HPDE6-E6E7 (cell line): ENCODE data around the gene ALDH3A1.
A peak's percentile ranks its signal among the peaks of the same experiment; 100 is the strongest.

Experiments
- DNase-seq: peaks from one replicate; pipeline ENCODE4 v3.0.0; 2011; ENCODE audit warnings: missing footprints; ENCODE audit errors: extremely low spot score

The ALDH3A1 gene

DNA sequence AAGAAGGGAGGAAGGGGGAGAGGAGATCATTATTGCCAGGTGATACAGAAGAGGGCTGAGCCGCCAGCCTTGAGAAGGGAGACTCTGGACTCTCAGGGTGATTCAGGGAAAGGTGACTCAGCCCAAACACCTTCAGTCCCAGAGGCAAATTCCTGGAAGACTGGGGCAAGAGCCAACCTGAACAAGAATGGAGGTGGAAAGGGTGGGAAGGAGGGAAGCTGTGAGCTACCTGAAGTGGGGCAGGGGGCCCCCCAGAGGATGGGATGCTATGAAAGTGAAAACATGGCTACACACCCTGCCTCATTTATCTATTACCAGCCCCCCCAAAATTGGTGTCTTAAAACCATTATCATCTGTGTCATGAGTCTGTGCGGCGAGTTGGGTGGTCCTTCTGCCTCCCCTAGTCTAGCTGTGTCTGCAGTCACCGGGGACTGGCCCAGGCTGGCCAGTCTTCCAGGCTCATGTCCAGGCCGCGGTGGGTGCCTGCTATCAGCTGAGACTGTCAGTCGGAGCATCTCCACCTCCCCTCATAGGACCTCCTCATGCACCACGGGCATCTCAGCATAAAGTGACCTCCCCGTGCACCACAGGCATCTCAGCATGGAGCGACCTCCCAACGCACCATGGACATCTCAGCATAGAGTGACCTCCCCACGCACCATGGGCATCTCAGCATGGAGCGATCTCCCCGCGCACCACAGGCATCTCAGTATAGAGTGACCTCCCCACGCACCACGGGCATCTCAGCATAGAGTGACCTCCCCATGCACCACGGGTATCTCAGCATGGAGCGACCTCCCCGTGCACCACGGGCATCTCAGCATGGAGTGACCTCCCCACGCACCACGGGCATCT lies 28.5 kb downstream of the ALDH3A1 start:
- peak; percentile 81 for DNase-seq

DNA sequence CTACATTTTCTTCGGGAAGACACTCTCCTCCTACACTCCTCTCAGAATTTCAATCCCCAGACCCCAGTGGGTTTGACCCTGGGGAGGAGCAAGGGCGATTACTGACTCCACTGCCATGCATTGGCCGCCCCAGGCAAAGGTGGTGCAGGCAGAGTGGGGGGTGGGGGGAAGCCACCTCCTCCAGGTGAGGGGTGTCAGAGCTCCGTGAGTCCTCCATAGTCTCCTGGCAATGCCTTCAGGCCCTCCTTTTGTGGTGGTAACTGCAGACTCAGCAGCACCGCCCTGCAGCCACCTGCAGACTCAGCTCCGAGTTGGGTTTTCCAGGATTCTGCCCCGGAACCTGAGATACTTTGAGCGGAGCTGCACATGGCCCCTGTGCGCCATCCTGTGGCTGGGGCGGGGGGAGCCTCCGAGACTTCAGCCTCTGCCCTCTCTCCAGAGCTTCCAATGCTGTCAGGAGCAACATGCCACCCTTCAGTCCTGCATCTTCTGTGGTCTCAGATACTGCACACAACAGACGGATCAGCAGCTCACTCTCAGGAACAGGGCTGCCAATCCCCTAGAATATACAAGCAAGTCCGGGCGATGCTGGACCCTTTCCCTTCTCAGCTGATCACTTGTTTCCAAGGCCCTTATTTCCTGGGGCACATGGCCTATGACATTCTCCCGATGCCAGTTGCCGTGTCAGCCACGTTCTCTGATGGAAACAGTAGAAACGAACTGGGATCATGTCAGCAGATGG lies 29.3 kb downstream of the ALDH3A1 start:
- DNase-seq: no peak

DNA sequence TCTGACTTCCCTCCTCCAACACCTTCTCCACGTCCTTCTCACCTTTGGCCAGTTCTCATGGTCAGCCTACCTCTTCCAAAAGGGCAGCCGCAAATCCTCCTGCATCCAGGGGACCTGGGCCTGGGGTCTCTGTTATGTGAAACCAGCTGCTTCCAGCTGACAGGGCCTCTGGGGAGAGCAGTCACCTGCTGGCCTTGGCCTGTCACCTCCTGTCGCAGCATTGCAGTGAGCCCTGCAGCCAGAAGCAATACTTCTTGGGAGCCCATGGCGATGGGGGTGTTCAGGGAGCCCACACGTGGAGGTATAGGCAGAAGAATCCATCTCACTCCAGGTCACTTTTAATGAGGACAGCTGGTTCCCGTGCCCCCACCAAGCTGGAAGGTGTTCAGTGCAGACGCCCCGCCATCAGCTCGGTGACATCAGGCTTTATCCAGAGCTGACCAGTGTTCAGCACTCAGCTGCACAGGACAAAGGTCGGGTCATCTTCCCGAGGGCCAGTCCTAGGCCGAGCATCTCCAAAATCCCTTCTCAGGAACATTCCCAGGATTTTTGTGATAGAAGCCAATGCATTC lies 30.0 kb downstream of the ALDH3A1 start:
- DNase-seq: no peak

DNA sequence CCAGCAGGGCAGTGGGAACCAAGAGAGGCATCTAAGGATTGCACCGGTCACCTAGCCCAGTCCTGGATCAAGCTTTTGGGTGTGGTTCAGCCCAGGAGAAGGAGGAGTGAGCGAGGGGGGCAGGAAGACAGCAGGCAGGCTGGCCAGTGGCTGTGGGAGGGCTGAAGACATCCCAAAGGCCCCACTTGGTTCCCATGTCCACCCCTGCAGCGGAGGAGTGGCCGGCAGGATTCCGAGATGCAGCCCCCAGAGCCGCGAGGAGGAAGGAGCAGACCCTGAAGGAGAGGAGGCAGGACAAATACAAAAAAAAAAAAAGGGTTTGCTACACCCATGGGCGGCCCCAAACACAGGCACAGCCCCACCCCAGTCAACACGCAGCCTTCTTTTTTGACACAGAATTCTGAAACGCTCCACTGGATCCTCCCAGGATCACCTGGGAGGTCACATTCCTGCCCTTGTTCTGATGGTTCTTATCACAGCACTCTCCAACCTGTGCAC lies 30.6 kb downstream of the ALDH3A1 start:
- DNase-seq: no peak

DNA sequence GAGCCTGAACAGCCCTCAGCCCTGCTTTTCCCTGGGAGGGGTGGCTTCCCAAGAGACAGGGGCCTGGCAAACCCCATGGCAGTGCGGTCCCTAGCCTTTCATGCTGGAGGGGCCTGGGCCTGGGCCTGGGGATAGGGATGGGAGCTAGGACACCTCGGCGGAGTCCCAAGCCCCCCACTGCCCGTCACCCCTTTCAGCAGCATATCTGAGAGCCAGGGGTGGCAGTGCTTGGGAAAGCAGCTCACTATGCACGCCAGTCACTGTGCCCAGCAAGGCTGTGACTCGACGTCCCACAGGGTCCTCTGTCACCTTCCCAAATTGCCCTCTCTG lies 31.1 kb downstream of the ALDH3A1 start:
- no peak for DNase-seq

DNA sequence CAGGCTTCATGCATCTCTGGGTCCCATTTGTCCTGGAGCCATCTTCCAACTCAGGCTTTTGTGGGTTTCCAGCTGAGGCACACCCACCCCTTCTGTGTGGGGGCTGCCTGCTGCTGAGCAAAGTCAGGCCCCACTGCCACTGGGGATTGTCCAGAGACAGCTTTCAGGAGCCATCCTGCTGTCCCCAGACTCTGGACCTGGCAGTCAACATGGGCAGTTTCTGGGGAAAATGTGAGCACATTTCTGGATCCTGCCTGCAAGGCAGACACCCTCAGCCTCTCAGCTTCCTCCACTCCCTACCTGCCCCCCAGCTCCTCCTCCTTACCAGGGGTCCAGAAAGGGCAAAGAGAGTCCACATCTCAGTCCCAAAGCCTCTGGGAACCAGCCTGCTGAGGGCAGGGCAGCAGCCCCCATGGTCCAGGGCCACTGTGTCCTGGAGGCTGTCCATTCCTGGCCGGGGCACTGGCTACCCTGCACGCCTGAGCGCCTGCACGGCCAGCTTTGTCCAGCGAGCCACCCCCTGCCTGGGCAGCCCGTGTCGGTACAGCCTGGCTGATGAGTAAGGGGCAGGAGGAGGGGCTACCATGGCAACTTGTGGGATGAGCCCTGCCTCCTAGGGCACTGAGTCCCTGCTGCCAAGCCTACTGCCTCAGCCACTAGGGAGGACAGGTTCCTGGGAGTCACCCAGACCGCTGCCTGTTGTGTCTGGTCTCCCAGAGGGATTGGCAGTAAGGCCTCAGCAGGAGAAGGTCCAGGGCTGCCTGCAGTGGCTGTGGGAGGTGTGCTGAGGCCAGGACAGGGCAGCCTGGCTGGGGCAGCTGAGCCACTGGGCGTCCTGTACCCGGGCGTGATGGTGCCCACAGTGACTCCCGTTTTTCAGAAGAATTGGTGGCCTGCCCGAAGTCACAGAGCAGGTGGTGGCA lies 31.7 kb downstream of the ALDH3A1 start, which contains the start of gene SLC47A2:
TSS of gene SLC47A2 (minus strand) at position 477 of the 923 bp plus-strand sequence. CDS start at position 448, 29 bp downstream.
- no peak for DNase-seq

DNA sequence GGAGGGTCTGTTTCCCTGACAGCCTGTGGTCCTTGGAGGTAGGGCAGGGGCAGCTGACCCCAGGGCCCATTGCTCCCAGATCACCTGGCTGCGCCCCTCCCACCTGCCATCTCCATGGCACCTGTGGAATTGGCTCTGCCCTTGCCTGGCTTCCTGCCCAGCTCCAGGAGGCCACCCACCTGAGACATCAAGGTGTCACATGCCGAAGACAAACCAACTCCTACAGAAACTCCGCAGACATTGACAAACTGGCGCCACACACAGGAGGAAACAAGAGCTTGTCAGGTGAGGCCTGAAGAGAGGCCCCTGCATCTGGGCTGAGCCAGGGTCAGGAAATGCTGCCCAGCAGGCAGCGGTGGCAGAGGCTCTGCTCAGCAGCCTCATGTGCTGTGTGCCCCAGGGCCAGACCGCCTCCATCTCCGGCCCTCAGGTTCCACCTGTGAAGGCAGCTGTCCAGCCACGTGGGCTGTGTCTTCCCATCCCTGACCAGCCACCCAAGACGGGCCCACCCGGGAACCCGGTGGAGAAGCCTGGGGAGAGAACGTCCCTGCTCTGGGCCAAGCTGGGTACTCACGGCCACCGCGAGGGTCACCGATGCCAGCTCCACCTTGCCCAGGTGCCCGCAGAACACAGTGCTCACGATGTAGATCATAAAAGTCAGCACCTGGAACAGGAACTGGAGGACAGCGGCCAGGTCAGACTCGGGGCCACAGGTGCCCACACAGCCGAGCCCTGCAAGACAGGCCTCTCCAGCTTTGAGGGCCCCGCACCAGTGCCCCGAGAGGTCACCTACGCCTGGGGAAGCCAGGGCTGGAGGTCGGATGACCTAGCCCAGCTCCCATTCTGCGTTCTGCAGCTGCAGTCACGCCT lies 33.3 kb downstream of the ALDH3A1 start:
- DNase-seq: no peak

DNA sequence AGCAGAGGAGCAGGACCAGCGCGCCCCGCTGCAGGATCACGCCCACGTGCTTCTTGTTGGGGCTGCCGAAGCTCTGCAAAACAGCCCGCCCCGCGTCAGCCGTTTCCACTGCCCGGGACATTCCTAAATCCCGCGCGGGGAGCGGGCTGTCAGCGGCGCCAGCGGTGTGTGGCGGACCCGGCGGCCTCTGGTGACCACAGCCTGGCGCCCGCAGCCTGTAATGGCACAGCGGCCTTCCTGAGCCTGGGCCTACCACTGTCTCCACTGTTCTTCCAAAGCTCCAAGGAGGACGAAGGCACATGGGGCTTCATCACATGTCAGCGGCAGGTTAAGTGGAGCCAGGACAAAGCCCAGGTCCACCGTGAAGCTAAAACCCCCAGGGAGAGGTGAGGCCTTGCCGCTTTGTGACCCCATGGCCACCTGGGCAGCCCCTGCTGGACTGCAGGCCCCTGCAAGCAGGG lies 34.2 kb downstream of the ALDH3A1 start:
- DNase-seq: no peak

DNA sequence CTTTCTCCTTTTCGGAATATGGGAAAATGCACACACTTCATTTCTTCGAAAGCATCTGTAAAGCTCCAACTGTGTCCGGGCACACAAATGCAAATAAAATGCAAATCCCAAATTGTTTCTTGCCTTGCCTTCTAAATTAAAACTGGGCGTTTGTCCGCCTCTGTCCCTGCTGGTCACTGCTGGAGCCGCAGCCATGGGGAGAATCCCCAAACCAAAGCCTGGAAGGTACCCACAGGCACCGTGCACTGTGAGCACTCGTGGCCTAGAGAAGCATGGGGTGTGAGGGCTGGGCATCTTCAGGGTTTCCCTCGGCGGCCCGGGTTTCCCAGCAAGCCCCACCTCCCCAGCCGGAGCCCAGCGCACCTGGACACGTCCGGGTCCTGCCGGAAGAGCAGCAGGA lies 34.6 kb downstream of the ALDH3A1 start:
- no peak for DNase-seq

DNA sequence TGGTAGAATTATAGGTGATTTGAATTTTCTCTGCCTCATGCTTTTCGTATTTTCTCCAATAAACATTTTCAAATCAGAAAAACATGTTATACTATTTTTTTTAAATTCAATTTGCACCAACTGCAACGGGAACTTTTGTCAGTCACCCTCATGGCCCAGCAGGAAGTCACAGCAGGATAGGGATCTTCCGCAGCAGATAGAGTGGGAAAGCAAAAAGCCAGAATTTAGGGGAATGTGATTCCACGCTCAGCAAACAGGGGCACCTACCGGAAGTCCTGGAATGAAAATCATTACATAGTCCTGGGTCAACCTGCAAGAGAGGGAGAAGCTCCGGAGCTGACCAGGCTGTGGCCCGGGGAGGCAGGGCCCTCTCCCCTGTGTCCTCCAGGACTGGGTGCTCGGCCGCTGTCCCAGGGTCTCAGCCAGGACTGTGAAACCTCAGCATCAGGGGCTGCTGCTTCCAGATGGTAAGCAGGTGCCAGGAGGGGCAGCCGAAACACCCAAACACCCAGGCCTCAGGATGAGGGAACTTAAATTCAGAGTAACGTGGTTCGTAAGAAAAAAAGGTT lies 35.6 kb downstream of the ALDH3A1 start:
- no peak for DNase-seq

DNA sequence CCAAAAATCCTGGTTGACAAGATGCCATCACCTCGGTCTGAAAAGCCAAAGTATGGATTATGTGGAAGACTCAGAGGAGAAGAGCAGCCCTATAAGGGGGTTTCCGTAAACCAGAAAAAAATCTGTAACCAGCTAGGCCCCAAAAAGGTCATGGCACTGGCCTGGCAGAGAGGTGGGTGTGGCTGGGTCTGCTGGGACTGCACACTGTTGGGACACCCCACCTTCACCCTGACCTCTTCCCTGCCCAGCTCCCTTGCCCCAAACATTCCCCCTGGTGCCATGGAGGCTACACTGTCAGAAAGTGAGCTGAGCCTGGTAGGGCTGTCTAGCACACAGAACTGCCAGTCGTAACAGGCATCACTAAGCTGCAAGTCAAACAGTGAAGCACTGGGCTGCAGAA lies 38.3 kb downstream of the ALDH3A1 start:
- DNase-seq: no peak

DNA sequence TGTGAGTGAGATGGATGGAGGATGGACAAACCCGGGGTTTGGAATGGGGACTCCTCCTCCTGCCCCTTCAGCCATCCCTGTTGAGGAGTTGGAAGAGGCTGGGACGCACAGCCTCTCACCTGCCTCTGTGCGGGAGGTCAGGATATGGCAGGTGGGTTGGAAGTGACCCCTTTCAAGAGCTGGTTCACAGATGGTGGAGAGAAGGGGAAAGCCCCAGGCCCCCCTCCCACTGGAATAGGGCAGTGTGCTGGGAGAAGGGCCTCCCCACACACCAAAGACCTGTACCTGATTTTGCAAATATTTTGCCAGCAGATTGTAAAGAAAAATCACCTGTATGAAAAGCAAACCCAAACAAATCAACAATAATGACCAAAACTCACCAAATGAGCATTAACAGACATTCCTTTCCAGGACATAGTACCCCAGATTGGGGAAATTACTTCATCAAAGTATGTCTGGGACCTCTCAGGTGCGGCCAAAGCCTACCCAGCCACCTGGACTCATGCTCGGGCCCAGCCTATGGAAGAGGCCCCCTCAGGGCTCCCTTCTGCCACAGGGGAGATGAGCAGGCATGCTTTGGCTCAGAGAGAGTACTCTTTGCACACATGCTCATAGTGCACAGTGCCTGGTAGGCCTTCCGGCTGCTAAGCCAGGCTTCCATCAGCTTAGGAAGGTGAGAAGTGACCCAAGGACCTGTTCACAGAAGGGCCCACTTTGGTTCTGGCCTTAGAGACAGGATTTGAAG lies 39.5 kb downstream of the ALDH3A1 start:
- DNase-seq: no peak

DNA sequence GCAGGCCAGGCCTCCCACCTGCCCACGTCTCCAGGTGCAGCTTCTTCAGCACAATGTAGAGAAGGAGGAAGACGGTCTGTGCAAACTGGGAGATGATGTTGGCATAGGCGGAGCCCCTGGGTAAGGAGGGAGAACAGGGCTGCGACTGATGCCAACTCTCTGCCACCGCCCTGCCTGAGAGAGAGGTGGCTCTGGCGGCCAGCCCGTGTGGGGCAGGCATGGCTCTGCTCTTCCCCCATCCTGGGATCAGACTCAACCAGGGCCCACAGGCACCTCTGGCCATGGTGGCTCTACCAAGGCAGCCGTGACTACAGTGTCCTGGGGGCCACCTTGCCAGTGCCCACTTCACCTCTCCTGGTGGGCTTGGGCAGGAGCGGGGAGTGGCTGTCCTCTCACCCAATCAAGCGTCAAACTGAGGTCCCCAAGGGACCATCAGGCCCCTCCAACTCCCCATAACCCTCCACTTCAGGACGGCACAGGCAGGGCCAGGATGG lies 40.3 kb downstream of the ALDH3A1 start:
- no peak for DNase-seq

DNA sequence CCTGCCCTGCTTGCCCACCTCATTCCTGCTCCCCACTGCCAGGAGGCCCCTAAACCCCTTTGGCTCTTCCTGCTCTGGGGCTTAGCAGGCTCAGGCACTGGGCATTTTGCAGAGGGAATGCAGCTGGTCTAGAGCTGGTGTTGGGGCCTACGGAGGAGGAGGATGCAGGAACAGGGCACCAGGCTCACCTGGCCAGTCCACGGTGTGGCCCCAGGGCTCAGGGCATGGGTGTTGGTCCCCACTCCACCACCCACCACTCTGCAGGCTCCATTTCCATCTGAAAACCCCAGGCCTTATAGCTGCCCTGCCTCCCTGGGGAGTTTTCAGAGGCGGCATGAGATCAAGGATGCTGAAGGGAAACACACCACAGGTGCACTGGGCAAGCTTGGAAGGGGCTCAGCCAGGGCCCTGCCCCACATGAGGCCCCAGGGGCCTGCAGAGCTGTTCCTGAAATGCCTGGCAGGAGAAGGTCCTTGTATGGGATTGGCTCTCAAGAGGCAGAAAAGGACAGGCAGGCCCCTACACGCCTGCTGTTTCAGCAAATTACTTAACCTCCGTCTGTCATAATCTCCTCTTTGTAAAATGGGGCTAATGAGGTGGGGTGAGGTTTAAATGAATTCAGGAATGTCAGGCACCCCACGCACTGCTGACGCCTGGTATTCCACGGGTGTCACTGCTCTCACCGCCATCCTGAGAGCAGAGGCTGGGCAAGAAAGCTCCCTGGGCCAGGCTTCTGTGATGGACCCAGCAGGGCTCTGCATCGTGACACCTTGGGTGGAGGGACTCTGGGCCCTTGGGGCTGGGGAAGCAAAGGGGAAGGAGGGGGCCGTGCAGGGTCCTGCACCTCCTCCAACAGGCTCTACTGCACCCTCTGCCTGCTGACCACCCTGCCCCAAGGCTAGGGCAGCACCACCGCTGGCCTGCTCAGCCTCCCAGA lies 41.0 kb downstream of the ALDH3A1 start:
- peak; percentile 79 for DNase-seq

DNA sequence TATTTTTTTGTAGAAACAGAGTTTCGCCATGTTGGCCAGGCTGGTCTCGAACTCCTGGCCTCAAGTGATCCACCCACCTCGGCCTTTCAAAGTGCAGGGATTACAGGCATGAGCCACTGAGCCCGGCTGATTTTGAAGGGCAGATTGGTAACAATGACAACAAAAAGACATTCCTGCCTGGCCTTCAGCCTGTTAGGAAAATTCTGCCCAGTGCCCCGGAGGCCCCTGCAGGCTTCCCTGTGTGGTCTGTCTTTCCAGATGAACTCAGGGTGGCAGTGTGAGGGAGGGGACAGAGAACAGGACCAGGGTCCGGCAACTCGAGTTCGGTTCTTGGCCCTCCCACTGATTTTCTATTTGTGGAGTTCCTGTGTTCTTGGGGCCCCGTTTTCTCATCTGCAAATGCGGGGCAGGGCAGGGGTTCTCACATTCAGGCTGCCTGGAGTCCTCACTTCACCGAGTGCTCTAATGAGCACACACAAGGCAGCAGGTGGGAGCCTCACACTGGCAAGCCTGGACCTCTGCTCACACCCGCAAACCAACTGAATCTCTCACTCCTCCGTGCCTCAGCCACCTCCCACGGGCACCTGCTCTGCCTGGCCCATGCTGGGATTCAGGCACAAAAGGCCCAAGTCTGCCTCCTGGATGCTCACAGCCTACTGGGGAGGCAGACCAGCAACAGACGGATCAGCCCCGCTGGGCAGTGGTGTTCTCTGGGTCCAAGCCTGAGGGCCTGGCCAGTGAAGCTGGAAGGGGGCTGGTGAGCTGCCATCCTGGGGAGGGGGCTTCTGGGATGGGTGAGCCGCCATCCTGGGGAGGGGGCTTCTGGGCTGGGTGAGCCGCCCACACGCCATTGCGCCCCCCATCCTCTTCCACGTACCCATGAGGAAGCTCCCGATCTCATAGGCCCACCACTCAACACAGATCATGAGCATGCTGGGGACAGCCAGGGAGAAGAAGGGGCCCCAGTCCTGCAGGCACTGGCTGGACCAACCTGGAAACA lies 42.0 kb downstream of the ALDH3A1 start:
- DNase-seq: no peak

DNA sequence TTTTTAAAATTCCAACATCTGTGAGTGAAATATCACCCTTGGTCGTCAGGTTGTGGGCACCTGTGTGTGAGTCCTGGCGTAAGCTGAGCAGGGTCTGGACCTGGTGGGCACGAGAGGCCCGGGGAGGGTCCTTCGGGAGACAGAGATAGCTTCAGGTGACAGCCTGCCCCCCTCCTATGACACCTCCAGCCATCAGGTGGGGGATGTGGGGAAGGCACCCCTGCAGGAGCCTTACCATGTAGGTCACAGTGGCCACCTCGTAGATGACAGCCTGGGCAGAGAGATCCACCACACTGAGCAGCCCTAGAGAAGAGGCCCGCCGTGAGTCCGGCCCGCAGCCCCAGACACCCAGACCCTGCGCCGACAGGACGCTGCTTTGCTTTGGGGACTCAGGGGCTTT lies 42.9 kb downstream of the ALDH3A1 start:
- DNase-seq: no peak
